Thymus (tissue), 11 donors: ENCODE results near the gene MYMK. TPM values are rescaled to one million over a fixed set of nuclear protein-coding genes. Genes with fewer than 3 reads are reported as not detected.

ENCODE experiments used
- DNase-seq, 9 donors: peaks; one replicate each; pipeline ENCODE4 v3.0.0-alpha.2; 2013; ENCODE audit warnings: low spot score in 9 of 9, low read depth in 6 of 9, missing footprints in 1 of 9
- H3K27ac ChIP-seq, 2 donors: one replicate each; pipeline ENCODE4 v1.5.1; 2013; ENCODE audit warnings: control low read depth in 1 of 2, low read depth in 1 of 2, low read length in 1 of 2, mild to moderate bottlenecking in 1 of 2, moderate library complexity in 1 of 2
- H3K27me3 ChIP-seq, 2 donors: one replicate each; pipeline ENCODE4 v1.5.1; 2013; ENCODE audit warnings: low read length in 1 of 2; ENCODE audit not compliant: control insufficient read depth in 2 of 2, insufficient read depth in 1 of 2
- H3K36me3 ChIP-seq, 2 donors: one replicate each; pipeline ENCODE4 v1.5.1; 2013; ENCODE audit warnings: low read length in 1 of 2, mild to moderate bottlenecking in 1 of 2, moderate library complexity in 1 of 2; ENCODE audit not compliant: control insufficient read depth in 2 of 2, insufficient read depth in 2 of 2
- H3K4me1 ChIP-seq, 2 donors: one replicate each; pipeline ENCODE4 v1.5.1; 2013; ENCODE audit warnings: low read length in 2 of 2; ENCODE audit not compliant: control insufficient read depth in 2 of 2, insufficient read depth in 2 of 2
- H3K4me3 ChIP-seq, 2 donors: one replicate each; pipeline ENCODE4 v1.5.1; 2013; ENCODE audit warnings: low read length in 2 of 2, control low read depth in 1 of 2, mild to moderate bottlenecking in 1 of 2
- H3K9me3 ChIP-seq, 2 donors: one replicate each; pipeline ENCODE4 v1.5.1; 2013; ENCODE audit warnings: low read length in 1 of 2, mild to moderate bottlenecking in 1 of 2; ENCODE audit not compliant: control insufficient read depth in 2 of 2, insufficient read depth in 1 of 2
- WGBS: extraction: QIAGEN DNeasy Blood & Tissue Kit; methylation state at CpG from one replicate; pipeline ENCODE4 v1.1.7; 2013; 5-methylcytosine and 5-hydroxymethylcytosine counted together
- polyA plus RNA-seq: library from polyadenylated mRNA; stranded (reverse); fragments of 200-250 nt; gene quantifications from one replicate; pipeline ENCODE4 v1.2.3, GENCODE V29; 2013
- total RNA-seq: library from RNA; stranded (reverse); fragments of 120-200 nt; gene quantifications from one replicate; pipeline ENCODE4 v1.2.4, GENCODE V29; 2013
- donor health status: healthy.

MYMK gene
- total and polyA plus RNA-seq, 2 donors: 0.39 to 0.47 TPM

DNA sequence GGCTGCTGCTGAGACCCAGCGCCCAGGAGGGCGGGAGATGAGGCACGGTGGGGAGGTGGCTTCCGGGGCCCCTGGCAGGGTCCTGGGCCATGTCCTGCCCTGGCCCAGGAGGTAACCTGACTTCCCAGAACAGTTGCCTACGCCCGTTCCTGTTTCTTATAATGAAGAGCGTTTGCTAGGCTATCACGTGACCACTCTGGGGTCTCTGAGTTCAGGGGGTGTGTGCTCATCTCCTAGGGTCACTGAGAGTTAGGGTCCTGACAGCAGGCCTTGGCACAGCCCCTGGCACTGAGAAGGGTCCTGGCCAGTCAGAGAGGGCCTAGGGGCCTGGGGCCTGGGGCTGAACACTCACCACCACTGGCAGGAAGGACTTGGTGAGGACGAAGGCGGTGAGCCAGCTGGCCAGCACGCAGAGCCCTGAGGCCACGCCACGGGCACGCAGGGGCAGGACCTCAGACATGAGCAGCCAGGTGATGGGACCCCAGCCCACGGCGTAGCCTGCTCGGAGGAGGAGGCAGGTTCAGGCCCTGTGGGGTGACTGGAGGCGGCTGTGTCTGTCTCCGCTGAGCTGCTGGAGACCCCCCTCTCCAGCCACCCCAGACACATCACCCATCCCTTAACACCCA lies 51.9 kb downstream of the MYMK start:
- H3K4me3 ChIP-seq: no peak overlapping the region
- no peak overlapping the region for H3K27ac ChIP-seq
- no peak for DNase-seq
- peaks cover 0 to 6% of the 10 kb centered on the region in 2 donors for H3K36me3 ChIP-seq
- no peaks in the 10 kb centered on the region for H3K27me3 ChIP-seq
- WGBS: 90% methylated on average over 19 of the region's 19 CpGs
- no peaks in the 10 kb centered on the region for H3K9me3 ChIP-seq
- peaks cover 0 to 16% of the 10 kb centered on the region in 2 donors for H3K4me1 ChIP-seq

DNA sequence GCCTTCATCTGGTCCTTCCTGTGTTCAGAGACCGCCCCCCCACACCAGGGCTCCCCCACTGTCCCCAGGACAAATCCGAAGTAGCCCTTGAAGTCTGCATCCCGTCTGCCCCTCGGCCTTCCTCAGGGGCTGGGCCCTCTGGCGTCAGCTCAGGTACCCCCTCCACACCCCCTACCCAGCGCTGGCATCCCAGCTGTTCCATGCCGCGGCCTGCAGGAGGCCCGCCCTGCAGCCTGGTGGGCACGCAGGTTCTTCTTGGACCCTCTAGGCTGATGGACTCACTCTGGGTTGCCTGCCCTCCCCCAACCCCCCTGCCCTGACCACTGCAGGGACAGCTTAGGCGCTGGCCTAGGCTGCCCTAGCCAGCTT lies 52.5 kb downstream of the MYMK start:
- Histone ChIP-seq H3K27me3 (no peaks in the 10 kb centered on the region), H3K9me3 (no peaks in the 10 kb centered on the region), H3K27ac (no peak overlapping the region), H3K36me3 (peaks cover 0 to 6% of the 10 kb centered on the region in 2 donors), H3K4me1 (peaks cover 0 to 16% of the 10 kb centered on the region in 2 donors), H3K4me3 (no peak overlapping the region)
- no peak for DNase-seq
- 96% methylated on average over 11 of the region's 11 CpGs for WGBS

DNA sequence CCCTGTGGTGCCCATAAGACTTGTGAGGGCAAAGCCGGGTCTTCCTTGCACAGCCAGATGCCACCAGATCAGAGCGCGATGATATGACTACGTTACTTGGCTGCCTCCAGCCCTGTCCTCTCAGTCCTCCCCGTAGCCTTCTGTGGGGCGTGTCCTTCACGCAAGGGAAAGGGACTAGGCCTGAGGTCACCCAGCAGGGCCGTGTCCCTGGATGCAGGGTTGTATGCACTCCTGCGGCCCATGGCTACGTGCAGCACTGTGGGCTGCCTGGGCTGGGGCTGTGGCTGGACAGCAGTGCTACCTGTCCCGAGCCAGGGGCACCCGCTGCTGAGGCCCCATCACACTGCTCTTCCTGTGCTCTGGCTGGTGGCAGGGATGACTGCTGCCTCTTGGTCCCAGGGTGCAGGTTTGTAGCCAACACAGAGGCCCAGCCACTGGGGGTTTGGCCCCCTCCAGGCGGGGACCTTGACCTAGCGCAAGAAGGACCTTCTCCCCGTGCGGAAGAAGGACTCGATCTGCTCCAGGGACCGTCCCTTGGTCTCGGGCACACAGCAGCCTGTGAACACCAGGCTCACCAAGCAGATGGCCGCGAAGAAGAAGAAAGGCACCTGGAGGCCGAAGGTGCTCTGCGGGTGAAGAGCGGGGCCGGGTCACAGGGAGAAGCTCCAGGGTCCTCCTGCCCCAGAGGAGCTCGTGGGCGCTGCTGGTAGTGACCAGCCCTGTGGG lies 53.0 kb downstream of the MYMK start:
- Histone ChIP-seq H3K4me1 (peaks cover 0 to 16% of the 10 kb centered on the region in 2 donors), H3K27me3 (no peaks in the 10 kb centered on the region), H3K27ac (no peak overlapping the region), H3K9me3 (no peaks in the 10 kb centered on the region), H3K36me3 (peaks cover 0 to 6% of the 10 kb centered on the region in 2 donors), H3K4me3 (no peak overlapping the region)
- 98% methylated on average over 27 of the region's 27 CpGs for WGBS
- DNase-seq: no peak

DNA sequence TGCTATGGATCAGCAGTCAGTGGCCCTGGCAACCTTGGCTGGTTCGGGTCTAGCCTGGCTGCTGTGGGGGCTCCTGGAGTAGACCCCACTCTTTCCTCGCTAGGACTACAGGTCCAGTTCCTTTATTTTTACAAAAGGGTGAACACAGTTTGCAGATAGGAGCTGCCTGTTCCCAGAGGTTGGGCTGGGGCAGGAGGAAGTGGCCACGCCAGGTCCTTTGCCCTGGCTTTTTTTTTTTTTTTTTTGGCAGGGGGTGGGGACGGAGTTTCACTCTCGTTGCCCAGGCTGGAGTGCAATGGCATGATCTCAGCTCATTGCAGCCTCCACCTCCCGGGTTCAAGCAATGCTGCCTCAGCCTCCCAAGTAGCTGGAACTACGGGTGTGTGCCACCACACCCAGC lies 53.8 kb downstream of the MYMK start:
- Histone ChIP-seq H3K4me1 (peaks cover 0 to 16% of the 10 kb centered on the region in 2 donors), H3K36me3 (peaks cover 0 to 6% of the 10 kb centered on the region in 2 donors), H3K4me3 (no peak overlapping the region), H3K9me3 (no peaks in the 10 kb centered on the region), H3K27me3 (no peaks in the 10 kb centered on the region), H3K27ac (no peak overlapping the region)
- WGBS: 95% methylated on average over 7 of the region's 7 CpGs
- DNase-seq: no peak

DNA sequence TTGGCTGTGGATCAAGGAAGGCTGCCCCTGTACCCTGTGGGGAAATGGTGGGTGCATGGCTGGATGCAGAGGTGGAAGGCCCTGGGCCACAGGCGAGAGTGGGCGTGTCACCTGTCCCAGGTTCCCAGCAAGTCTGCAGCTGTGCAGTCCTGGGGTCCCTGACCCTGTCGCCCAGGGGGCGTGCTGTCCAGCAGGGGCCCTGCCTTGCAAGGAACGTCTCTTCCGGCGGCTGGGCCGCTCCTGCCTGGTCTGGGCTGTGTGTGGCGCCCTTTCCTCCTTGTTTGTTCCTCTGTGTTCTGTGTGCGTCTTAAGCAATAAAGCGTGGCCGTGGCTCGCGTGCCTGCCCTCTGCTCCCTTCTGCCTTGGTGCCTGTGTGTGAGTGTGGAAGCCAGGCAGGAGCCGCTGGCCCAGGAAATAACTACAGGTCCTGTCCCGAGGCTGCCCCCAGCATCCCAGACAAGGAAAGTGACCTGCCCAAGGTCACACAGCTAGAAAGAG lies 54.3 kb downstream of the MYMK start:
- H3K9me3 ChIP-seq: no peaks in the 10 kb centered on the region
- H3K27ac ChIP-seq: no peak overlapping the region
- H3K4me1 ChIP-seq: peaks cover 0 to 14% of the 10 kb centered on the region in 2 donors
- H3K27me3 ChIP-seq: no peaks in the 10 kb centered on the region
- 97% methylated on average over 16 of the region's 16 CpGs for WGBS
- no peak overlapping the region for H3K4me3 ChIP-seq
- peaks cover 0 to 3% of the 10 kb centered on the region in 2 donors for H3K36me3 ChIP-seq
- no peak for DNase-seq

DNA sequence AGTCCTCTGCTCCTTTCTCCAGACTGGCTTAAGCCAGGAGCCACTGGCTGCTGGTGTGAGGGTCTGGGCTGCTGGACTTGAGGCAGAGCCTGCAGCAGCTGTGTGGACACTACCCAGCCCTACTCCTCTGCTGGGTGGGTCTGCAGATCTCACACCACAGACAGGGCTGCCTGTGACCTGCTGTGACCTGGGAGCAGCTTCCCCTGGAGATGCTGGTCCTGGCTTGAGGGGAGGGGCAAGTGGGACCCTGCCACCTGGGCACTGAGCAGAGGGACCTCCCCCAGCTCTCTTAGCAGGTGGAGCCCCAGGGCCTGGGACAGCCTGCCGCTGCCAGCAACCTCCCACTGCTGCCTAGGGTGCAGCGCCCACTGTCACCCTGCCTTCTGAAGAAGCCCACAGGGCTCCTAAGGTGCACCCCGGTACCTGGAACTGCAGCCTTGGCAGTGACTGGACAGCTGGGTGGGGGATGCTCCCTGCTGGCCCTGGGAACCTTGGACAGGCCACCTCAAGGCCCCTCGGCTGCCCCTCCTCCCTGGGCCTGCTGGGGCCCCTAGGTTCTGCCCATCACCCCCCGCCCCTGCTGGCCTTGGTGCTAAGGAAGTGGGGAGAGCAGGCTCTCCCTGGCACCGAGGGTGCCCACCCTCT lies 55.9 kb downstream of the MYMK start:
- Histone ChIP-seq H3K4me1 (peaks cover 0 to under 1% of the 10 kb centered on the region in 2 donors), H3K4me3 (no peak overlapping the region), H3K9me3 (no peaks in the 10 kb centered on the region), H3K27me3 (no peaks in the 10 kb centered on the region), H3K27ac (no peak overlapping the region), H3K36me3 (peaks cover 0 to 3% of the 10 kb centered on the region in 2 donors)
- DNase-seq: no peak
- WGBS: 97% methylated on average over 6 of the region's 6 CpGs

DNA sequence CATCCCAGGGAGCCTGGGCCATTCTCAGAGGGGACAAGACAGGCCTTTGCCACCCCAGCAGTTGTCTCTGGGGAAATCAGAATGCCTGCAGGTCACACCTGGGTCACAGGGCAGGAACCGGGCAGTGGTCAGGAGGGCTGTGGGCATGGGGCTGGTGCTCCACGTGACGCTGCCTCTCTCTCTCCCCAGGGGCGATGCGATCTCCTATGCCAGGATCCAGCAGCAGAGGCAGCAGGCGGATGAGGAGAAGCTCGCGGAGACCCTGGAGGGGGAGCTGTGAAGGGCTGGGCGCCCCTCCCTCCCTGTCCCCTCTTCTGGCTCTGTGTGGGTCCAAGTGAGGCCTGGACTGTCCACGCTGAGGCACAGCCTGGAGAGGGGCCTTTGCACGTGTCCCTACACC lies 56.4 kb downstream of the MYMK start:
- Histone ChIP-seq H3K4me1 (no peaks in the 10 kb centered on the region), H3K4me3 (no peak overlapping the region), H3K36me3 (peaks cover 0 to 3% of the 10 kb centered on the region in 2 donors), H3K27ac (no peak overlapping the region), H3K9me3 (no peaks in the 10 kb centered on the region), H3K27me3 (no peaks in the 10 kb centered on the region)
- WGBS: 95% methylated on average over 11 of the region's 11 CpGs
- no peak for DNase-seq

DNA sequence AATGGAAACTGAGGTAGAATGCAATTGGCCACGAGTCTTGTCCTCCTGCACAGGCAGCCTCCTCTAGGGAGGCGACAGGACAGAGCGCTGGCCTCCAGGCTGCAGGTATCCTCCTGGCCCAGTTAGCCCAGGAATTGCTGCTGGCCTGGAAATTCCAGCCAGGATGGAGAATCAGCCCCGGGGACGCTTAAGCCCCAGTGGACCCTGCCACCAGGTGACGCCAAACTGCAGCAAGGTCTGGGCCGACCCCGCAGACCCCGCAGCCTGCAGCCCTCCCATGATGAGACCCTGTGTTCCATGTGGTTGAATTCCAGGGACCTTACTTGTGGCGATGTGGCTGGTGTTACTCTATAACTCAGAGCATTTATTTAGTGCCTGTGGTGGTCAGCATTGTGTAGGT lies 57.7 kb downstream of the MYMK start:
- H3K27me3 ChIP-seq: peaks cover 0 to 2% of the 10 kb centered on the region in 2 donors
- 96% methylated on average over 10 of the region's 10 CpGs for WGBS
- H3K27ac ChIP-seq: no peak overlapping the region
- DNase-seq: no peak
- no peaks in the 10 kb centered on the region for H3K9me3 ChIP-seq
- no peaks in the 10 kb centered on the region for H3K36me3 ChIP-seq
- H3K4me1 ChIP-seq: peaks cover 0 to 8% of the 10 kb centered on the region in 2 donors
- H3K4me3 ChIP-seq: no peak overlapping the region

DNA sequence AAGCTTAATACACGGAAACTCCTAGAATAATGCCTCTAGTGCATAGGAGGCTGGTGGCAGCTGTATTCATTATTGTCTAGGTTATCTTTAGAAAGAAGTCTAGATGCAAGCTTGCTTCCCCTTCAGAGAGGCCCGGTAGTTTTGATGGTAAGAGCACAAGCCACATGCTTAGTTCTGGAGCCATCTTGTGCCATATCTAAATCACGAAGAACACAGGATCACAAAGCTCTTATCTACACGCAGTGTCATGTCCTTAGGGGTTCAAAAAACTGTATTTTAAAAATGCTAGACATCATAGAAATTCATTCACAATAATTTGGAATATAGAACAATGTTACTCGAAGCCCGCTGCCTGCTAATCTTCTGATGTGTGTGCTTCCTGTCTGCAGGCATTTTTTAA lies 58.8 kb downstream of the MYMK start:
- DNase-seq: no peak

More for the DNA sequence above, 58.8 kb downstream of the MYMK start:
- no peak overlapping the region for H3K27ac ChIP-seq
- 92% methylated on average over 6 of the region's 6 CpGs for WGBS
- peaks cover 0 to 2% of the 10 kb centered on the region in 2 donors for H3K27me3 ChIP-seq
- H3K4me3 ChIP-seq: no peak overlapping the region
- H3K36me3 ChIP-seq: no peaks in the 10 kb centered on the region
- H3K9me3 ChIP-seq: no peaks in the 10 kb centered on the region
- H3K4me1 ChIP-seq: peaks cover 0 to 13% of the 10 kb centered on the region in 2 donors
